DMS153 (cell line): ENCODE measurements around the gene SFT2D1.

Experiments
- DNase-seq: peaks from one replicate; lab custom pipeline; 2025; lab: John Stamatoyannopoulos, UW

Gene SFT2D1

DNA sequence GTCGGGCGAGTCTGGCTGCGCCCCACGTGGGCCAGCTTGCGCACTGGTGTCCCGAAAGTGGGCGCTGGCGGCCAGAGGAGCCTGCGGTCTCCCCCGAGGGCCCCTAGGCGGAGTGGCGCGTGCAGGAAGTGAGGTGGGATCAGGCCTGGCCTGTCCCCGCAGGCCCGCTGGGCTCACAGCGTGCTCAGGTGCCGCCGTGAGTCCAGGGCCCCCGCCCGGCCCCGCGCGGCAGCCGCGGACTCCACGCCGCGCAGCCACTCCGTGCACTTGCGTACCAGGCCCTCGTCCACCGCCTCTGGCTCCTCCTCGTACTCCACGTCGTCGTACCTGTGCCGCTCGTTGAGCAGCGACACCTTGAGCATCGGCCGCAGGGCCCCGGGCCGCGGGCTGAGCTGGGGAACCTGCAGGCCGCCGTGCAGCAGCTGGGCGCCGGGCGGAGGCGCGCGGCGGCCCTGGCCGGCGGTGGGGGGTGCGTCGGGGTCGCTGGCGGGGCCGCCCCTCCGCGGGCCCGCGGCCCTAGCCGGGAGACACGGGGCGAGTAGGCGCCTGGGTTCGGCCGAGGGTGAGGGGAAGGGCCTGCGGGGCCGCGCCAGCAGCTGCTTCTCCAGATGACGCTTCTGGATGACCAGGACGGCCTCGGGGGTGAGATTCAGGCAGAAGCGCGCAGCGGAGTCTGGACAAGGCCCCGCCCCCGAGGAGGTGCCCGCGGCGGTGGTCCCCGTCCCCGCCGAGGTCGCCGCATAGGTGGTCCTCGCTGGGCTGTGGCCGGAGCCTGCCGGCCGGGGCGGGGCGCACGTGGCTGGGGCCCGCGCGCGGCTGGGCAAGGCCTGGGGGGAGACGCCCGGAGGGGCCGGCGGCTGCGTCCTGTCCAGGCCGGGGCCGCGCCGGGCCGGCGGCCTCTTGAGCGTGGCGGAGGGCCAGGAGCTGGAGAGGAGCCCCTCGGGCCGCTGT is 35.0 kb downstream of the SFT2D1 start:
- DNase-seq, result peak; percentile 75

DNA sequence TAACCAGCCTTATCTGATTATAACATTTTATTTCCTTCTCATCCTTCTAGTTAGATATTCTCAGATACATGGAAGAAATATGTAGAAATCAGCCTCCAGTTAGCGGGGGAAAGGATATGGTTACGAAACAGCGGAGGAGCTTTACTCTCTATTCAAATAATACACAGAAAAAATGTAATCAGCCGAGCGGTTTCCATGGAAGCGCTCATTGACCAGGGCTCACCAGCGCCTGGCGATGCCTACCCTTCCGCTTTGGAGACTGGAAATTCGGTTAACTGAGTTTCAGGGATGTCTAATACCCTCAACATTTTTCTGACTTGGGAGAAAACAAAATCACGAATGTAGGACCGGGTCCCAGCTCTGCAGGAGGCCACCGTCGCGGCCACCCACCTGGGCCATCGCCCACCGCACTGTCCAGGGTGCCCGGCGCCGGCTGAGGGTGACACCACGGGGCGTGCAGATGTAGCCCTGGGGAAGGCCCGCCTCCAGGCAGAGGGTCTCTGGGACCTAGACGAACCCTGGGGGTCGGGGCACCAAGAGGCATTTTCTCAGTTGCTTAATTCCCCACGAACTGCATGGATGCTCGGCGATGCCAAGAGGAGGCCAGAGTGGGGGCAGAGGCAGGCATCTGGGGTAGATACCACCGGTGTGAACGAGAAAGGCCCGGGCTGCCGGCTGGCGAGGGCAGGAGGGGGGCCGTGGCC is 35.8 kb downstream of the SFT2D1 start:
- peak; percentile 8 for DNase-seq

DNA sequence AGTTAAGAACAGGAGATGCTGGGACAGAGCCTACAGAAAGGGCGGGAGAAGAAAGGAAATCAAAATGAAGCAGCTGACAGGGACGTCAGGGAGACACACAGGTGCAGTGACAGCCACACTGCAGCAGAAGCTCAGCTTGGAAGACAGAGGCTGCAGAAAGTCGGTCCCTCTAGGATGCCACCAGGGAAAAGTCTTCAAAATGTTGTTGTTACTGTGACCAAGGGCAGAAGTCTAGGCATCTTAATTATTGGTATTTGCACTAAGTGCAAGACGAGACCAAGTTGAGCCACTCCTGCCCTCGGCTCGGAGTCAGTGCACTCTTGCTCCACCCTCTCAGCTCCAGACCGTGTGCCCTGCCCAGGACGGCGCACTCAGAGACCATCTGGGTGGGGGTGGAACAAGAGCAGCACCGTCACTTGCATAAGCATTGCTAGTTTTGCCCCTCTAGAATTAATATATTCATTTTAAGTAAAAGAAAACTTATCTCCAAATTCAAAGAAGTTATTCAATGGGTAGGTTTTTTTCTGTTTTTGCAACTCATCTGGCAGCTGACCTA is 36.7 kb downstream of the SFT2D1 start:
- no peak for DNase-seq

DNA sequence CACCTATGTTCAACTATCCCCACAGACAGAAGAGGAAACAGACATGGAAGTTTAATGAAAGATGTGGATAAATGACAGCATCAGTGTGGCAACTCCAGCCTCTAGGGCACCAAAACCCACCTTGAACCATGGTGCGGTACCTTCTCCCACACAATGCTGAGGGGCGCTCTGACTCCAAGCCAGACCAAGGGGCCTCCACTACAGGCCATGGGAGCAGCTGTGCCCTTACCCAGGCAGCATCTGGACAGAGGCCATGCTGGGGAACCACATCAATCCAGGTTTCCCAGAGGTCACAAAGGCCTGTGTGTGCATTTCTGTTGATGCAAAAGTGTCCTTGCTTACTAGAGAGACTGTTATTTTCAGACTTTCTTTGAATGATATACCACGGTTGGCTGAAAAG is 38.2 kb downstream of the SFT2D1 start:
- no peak for DNase-seq

DNA sequence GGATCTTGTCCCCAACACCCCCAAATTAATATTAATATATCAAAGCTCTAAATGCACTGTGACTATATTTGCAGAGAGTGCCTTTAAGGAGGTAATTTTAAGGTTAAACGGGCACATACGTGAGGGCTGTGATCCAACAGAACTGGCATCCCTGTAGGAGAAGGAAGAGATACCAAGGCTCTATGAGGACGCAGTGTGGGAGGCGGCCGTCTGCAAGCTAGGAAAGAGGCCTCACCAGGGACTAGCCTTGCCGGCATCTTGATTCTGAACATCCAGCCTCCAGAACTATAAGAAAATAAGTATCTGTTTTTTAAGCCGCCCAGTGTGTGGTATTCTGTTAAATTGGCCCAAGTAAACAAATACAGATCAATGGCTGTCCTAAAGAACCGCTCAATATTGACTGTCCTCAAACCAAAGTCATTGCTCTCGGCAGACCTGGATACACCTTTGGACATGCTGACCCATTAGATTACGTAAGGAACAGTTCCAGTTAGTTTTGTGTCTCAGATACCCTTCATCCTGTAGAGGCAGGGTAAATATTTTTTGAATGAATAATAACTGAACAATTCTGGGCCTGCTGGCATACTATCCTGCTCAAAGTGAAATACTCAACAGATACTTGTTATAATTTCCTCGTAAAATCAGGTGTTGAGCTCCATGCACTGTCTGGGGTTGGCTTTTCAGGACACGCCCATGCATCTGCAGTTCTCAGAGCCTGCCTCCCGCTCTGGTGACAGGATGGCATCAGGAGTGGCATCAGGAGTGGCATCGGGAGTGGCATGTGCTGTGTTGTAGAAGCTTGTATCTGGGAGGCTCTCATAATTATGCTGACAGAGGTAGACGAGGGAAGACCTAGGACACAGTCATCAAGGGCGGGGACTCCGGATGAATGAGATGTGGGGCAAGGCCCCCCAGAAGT is 40.5 kb downstream of the SFT2D1 start:
- no peak for DNase-seq

DNA sequence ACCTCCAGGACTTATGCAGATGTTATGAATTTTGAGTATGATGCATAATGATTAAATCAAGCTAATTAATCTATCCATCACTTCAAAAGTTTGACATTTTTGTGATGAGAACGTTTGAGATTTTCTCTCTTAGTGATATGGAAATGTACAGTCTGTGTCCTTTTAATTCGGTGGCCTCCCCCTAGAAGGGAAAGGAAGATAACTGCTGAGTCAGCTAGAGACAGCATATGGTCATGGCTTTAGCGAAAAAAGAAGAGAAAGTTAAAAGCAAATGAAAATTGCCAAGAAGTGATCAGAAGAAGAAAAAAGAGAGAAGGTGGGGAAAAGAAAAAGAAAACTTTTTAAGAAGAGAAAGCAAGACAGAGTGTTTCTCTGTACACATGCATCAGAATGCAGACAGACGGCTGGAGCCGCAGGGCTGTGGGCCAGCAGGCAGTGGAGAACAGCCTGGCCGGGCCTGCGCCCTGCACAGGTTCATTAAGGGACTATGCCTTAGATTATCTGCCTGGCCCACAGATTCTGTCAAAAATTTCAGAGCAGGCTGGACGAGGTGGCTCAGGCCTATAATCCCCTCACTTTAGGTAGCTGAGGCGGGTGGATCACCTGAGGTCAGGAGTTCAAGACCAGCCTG is 41.9 kb downstream of the SFT2D1 start:
- no peak for DNase-seq

DNA sequence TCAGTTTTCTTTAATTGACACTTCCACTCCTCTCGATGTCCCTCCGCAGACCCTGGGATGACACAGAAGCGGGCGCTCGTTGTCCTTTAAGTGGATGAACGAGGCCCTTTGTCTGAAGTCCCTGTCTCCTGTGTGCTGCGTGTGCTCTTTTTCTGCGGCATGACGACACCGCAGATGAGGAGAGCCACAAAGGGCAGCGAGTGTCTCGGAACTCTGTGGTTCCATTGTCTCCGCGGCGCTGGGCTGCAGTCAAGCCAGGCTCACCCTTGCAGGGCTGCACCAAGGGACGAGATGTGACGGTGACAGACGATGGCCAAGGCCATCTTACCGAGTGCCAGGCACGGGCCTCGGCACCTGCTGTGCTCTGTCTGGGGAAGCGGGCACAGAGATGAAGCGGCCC is 44.7 kb downstream of the SFT2D1 start:
- DNase-seq, result no peak

DNA sequence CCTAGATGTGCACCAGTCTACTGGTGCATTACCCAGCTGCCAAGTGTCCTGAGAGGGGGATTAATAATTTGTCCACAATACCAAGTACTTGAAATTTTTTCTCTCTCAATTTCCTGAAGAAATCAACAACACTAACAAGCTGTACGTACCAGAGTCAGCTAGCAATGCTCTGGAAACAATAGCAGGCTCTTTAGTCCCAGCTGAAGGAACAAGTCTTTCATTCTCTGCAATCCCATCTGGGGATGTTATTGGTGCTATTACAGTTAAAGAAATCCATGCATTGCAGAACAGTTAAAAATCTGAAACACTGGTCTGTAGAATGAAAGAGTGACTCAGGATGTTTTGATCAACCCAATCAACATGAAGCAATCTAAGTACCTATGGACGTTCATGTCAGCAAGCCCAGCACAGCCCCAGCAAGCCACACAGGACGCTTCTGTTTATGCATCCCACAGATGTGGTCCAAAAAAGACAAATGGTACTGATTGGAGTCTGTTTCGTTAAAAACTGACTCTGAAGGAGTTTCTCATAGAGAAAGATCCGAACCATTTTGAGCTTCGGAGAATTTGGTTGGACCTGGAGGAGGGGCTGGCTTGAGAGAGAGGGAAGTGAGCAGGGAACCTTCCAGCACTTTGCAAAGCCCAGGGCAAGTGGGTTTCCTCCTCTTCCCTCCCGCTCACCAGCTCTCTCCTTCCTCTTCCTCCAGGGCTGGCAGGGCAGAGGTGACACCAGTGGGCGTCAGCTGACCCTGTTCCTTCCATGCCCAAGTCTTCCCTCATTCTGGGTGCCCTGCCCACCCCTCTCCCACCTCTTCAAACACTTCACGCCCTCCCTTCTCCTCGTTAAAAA is 46.1 kb downstream of the SFT2D1 start:
- DNase-seq, result no peak

DNA sequence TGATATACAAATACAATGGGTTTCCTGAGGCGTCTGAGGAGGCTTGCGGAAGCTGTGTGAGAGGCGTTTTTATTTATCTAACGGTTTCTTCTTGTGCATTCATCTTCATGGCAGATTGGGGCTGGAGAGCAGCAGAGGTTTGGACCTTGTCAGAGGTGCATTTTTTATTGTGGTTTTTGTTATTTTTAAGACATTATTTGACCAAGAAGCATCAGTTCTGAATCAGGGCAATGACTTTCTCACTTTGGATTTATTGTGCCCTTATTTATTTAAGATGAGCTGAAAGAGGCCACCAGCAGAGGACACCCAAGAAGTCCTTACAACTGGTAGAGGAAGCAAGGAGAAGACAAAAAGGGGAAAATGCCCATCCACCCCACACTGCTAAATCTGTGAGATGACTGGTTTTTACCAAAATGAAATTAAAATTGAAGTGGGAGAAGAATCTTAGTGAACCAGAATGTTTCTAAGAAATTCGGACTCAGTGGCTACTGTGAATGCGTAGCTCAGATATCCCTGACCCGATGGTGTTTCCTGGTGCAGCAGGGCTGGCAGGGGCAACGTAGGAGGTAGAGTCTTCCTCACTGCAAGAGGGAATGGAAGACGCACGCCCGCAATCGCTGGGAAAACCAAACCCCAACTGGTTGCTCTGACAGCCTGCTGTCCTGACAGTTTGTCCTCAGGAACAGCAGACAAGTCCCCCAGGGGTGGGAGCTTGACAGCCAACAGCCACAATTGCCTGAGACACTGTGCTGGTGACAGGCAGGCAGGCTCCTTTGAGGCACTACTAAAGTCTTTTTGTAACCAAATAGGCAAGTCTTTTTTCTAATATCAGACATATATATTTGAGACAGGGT is 48.4 kb downstream of the SFT2D1 start:
- DNase-seq, result no peak

DNA sequence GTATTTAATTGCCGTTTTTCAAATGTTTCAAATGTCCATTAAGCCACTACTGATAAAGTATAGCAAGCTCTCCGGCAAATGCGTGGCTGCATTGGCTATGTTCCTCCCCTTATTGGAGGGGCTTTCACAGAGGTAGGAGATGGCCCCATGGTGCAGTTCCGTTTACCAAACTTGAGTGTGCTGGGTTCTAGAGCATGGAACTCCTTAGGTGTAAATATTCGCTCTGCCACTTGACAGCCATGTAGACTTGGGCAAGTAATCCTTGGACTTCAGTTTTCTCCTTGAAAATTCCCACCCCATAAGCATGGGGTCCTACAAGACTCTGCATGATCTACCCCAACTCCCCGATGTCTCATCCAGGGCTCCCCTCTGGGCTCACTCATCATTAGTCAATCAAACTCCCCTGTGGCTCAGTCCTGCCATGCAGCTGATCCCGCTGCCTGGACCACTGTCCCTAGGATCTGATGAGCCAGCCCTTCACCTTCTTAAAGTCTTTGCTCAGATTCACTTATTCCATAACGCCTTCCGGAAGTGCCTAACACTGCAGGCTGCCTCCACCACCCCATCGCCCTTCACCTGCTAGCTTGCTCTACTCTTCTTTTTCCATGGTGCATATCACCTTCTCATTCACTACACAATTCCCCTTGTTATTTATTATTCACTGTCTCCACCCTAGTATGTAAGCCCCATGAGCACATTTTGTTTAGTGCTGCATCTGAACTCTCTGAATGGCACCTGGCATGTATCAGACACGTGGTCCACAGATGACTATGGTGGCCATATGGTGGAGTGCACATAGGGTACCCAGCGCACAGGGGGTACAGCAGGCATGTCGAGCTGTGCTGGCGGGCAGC is 52.9 kb downstream of the SFT2D1 start:
- DNase-seq, result no peak

DNA sequence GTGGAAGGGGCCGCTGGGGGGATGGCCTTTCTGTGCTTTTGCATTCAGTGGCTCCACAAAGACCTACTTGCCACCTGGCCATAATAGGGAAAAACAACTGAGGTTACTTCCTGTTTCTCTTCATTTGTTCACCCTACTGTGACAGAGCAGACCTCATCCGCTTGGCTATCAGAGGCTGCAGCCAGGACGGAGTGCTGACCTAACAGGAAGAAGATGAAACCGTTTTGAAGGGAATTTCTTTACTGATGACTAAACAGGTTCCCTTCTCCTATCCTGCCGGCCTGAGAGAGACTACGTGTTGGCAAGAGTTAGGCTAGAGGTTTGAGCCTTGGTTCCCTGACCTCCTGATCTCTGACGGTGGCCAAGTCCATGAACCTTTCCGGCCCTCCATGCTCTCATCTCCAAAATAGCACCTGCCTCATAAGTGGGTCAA is 55.5 kb downstream of the SFT2D1 start:
- DNase-seq, result peak; percentile 49

DNA sequence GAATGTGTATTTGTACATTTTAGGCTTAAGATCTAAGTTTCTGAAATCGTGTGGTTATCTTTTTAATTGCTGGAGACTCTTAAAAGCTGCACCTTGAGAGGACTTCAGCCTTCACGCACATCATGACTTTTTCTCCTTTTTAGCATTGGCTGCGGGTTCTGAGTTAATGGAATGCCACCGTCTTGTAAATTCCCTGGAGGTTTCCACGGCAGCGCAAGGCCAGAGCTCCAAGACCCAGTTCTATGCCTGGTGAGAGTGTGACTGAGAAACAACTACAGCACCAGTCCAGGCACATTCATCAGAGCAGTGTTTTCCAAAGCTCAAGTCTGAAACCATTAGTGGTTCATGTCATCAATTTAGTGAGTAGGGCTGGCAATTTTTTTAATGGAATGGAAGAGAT is 57.1 kb downstream of the SFT2D1 start:
- no peak for DNase-seq

DNA sequence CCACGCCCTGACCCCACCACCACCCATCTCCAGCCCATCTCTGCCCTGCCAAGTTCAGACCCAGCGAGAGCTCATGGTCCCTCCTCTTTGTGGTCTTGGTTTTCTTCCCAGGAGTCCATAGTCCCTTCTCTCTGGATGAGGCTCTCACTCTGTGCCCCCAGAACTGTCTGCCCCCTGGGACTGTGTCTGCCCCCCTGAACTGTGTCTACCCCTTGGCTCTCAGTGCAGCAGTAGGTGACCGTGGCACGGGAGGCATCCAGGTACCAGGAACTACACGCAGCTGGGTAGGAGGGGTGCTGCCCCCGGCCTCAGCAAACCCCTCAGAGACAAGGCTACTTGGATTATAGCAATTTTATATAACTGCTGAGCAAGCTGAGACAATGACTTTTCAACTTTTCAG is 57.7 kb downstream of the SFT2D1 start:
- DNase-seq, result no peak

DNA sequence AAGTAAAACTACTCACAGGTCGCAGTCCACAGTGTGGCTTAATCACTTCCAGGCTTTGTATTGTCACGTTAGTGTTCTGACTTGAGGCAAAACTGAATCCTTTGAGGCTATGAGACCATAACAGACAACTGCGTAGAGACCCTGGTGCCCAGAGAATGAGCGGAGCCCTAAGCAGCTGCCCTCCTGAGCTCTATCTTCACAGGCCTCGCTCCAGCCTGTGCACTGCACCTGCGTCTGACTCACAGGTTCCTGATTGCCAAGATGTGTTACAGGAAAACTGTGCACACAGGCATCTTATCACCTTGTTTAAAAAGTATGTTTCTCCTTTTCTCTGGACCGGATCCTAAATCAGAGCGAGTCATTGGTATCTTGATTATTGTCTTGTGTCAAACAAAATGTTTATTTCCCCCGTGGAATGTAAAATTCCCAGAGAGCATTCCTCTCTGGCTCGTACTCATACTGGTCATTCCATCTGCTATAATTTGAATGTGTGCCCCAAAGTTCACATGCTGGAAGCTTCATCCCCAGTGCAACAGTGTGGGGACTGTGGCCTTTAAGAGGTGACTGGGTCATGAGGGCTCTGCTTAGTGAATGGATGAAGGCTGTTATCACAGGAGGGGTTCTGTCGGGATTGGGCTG is 59.8 kb downstream of the SFT2D1 start:
- DNase-seq, result no peak

DNA sequence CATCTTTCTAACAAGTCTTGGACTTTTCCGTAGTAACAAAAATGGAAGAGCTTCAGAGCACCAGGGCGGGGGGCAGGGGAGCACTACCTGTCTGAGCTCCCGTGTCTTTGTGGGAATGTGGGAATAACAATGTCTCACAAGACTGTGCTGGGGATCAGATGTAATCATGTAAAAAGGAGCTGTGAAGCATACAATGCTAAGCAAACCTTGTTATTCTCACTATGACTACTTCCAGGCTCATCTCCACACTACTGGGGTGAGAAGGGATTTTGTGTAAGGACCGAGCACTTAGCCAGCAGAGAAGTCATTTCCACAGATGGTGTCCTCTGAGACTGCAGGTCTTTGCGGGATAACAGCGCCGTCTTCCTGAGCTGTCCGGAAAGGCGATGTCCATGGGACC is 61.2 kb downstream of the SFT2D1 start:
- no peak for DNase-seq

DNA sequence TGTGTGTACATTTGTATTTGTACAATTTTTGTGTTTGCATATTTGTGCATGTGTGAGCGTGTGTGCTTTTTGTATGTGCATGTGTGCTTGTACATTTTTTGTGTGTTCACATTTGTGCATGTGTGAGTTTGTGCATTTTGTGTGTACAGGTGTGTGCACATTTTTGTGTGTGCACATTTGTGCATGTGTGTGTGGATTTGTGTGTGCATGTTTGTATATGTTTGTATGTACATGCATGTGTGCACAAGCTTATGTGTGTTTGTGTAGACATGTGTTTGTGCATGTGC is 63.0 kb downstream of the SFT2D1 start:
- DNase-seq, result no peak

DNA sequence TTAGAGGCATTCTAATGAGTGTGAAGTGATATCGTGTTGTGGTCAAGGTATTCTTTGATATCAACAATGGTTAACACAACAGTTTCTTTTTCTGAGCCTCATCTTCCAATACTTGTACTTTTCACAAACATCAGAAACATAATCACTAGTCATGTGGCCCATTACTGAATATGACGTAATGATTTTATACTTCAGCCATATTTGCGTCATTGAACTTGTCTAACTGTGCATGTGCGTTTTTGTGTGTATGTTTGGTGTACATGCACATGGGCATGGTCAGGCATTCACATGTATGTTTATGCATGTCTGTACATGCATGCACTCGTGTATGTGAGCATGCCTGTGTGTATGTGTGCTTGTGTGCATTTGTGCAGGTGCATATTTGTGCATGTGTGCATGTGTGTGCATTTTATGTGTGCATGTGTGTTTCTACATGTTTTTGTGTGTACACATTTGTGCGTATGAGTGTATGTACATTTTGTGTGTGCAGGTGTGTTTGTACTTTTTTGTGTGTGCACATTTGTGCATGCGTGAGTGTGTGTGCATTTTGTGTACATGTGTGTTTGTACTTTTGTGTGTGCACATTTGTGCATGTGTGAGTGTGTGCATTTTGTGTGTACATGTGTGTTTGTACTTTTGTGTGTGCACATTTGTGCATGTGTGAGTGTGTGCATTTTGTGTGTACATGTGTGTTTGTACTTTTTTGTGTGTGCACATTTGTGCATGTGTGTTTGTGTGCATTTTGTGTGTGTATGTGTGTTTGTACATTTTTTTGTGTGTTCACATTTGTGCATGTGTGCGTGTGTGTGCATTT is 63.6 kb downstream of the SFT2D1 start:
- no peak for DNase-seq
